GM12872 (cell line): ENCODE data around the gene CEP83.

ENCODE experiments used
- CTCF ChIP-seq: IDR thresholded peaks from 3 replicates; pipeline ENCODE4 v1.5.1; 2011; ENCODE audit warnings: low read depth, mild to moderate bottlenecking, low read length, moderate library complexity; ENCODE audit not compliant: insufficient read depth

Gene CEP83

GRCh38 chr12:94416613-94417012, 43.1 kb downstream of the CEP83 start:
- no peak for TF ChIP-seq CTCF

GRCh38 chr12:94415066-94415465, 44.6 kb downstream of the CEP83 start:
- no peak for TF ChIP-seq CTCF

- TF ChIP-seq CTCF = no peak
Measured at GRCh38 chr12:94405413-94406116, 54.1 kb downstream of the CEP83 start.

- no peak for TF ChIP-seq CTCF
Measured at GRCh38 chr12:94404854-94405253, 54.8 kb downstream of the CEP83 start.

- TF ChIP-seq CTCF = no peak
Measured at GRCh38 chr12:94401326-94401725, 58.3 kb downstream of the CEP83 start.

- no peak for TF ChIP-seq CTCF
Measured at GRCh38 chr12:94397401-94397800, 62.3 kb downstream of the CEP83 start.

- TF ChIP-seq CTCF = no peak
Measured at GRCh38 chr12:94390130-94390485, 69.6 kb downstream of the CEP83 start.
